ENCODE results near the gene POLE.

DNA sequence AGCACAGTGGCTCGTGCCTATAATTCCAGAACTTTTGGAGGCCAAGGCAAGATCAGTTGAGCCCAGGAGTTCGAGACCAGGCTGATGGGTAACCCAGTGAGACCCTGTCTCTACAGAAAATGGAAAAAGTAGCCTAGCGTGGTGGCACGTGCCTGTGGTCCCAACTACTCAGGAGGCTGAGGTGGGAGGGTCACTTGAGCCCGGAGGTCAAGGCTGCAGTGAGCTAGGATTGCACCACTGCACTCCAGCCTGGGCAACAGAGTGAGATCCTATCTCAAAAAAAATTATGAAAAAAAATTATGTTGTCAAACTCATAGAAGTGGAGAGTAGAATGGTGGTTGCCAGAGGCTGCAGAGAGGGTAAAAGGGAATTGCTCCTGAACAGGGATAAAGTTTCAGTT is 73.1 kb downstream of the POLE start:
- TF ChIP-seq, protein P1, sequence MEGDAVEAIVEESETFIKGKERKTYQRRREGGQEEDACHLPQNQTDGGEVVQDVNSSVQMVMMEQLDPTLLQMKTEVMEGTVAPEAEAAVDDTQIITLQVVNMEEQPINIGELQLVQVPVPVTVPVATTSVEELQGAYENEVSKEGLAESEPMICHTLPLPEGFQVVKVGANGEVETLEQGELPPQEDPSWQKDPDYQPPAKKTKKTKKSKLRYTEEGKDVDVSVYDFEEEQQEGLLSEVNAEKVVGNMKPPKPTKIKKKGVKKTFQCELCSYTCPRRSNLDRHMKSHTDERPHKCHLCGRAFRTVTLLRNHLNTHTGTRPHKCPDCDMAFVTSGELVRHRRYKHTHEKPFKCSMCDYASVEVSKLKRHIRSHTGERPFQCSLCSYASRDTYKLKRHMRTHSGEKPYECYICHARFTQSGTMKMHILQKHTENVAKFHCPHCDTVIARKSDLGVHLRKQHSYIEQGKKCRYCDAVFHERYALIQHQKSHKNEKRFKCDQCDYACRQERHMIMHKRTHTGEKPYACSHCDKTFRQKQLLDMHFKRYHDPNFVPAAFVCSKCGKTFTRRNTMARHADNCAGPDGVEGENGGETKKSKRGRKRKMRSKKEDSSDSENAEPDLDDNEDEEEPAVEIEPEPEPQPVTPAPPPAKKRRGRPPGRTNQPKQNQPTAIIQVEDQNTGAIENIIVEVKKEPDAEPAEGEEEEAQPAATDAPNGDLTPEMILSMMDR (IDR thresholded peaks at IDR 0.05), result no peak
- no peak for TF ChIP-seq POLR2A (IDR thresholded peaks at IDR 0.05)

Measured in esophagus squamous epithelium (tissue), 4 donors.